HG03159 (cell line): Measurements from ENCODE around the gene METTL27.
"Not testable (repeated sequence)": the region's sequence is repeated elsewhere in the genome, so short reads cannot be mapped to it uniquely, and the experiment has no call there.

Source experiments
- ATAC-seq: cut with Tn5 transposase; IDR thresholded peaks from one replicate; pipeline ENCODE4 v1.9.1; 2021; ENCODE audit warnings: mild to moderate bottlenecking, moderate library complexity; ENCODE audit not compliant: unreplicated experiment

Gene METTL27

DNA sequence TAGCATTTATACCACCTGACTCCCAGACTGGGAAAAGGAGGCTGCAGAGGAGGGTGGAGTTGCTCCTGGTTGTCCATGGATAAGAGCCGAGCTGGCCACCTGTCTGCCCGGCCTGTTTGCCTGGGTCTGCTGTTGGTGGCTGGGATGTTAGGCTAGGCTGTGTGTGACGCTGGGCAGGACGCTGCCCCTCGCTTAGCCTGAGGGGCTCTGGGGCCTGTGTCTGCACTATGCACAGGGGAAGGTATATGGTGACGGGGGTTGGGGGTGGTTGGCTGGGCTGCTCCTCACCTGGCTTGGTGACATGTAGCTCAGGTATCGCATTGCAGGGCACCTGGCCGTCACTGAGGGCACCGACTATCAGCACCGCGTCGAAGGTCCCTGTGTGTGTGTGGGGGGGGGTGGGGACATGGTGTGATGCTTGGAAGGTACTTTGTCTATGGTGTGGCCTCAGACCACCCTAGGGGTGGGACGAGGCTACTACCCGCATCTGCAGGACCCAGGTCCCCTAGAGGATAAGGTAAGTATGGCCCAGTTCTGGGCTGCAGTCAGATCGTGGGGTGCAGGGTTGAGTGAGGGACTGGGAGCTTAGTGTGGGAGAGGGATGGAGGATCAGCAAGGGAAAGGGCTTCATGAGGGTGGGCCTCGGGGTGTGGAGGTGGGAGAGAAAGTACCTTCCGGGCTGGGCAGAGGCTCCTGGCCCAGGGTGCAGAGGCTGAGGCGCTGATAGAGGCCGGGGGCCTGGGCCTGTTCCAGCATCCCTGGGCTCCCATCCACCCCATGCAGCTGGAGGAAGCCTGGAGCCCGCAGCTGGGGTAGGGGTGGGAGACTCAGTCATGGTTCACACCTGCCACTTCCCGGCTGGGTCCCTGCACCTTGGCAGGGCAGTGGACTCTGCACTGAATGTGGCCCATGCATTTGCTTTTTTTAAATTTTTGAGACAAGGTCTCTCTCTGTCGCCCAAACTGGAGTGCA is 2.3 kb downstream of the METTL27 start:
- ATAC-seq: no peak

DNA sequence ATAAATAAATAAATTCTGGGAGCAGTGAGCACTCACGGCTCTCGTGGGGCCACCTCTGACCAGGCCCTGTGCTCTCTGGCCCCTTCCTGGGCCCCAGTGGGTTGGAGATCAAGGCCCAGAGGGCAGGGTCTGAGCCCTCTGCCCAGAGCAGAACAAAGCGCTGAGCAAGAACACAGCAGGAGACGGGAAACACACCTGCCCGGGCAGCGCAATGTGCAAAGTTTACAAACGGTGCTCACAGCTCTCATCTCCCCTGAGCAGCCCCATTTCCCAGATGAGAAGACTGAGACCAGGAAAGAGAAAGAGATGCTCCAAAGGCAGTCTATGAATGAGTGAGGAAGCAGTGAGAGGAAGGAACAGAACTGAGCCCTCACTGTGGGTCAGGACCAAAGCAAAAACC is 3.0 kb downstream of the METTL27 start:
- ATAC-seq: no peak

DNA sequence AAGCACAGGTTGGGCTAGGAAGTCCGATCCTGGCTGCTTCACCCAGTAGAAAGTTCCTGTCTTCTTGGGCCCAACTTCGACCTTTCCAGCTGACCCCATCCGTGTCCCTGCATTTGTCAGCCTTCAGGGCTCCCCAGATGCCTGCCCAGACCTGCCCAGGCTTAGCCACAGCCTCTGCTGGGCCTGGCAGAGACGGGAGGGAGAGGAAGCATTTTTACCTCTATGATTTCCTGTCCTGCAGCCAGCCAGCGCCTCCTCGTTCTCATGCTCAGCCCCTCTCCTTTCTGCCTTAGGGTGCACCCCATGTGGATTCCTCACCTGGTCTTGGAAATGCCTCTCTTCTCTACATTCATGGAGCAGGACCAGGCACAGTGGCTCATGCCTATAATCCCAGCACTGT is 3.7 kb downstream of the METTL27 start:
- no peak for ATAC-seq

DNA sequence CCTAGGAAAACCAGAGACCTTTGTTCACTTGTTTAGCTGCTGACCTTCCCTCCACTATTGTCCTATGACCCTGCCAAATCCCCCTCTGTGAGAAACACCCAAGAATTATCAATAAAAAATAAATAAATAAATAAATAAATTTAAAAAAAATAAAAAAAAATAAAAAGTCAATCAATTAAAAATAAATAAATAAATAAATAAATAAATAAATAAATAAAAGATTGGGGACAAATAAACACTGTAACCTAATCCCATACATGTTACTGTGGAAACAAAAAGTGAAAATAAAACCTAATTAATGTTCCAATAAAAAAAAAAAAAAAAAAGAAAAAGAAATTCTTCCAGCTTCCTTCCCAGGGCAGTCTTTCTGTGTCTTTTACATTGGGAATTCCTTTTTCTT is 5.1 kb downstream of the METTL27 start:
- not testable (repeated sequence) for ATAC-seq

DNA sequence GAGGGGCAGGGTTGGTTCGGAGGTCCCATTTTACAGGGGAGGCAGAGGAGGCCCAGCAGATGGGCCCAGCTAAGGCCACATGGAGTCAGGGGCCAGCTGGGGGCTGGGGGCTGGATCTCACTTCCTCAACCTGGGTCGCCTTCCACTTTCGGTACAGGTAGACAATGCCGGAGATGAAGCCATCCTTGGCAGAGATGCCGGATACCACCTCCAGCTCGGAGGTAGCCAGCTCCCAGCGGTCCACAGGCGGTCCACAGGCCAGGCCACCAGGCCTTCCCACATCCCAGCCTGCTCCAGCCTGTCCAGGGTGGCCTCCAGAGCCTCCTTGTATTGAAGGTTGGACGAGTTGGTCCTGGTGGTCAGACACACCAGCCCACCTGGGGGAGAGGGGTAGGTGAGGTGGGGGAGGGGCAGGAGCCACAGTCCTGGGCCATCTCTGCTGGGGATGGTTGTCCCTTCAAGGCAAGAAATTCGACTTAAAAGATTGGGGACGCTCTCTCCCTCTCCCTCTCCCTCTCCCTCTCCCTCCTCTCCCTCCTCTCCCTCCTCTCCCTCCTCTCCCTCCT is 7.6 kb downstream of the METTL27 start:
- no peak for ATAC-seq

DNA sequence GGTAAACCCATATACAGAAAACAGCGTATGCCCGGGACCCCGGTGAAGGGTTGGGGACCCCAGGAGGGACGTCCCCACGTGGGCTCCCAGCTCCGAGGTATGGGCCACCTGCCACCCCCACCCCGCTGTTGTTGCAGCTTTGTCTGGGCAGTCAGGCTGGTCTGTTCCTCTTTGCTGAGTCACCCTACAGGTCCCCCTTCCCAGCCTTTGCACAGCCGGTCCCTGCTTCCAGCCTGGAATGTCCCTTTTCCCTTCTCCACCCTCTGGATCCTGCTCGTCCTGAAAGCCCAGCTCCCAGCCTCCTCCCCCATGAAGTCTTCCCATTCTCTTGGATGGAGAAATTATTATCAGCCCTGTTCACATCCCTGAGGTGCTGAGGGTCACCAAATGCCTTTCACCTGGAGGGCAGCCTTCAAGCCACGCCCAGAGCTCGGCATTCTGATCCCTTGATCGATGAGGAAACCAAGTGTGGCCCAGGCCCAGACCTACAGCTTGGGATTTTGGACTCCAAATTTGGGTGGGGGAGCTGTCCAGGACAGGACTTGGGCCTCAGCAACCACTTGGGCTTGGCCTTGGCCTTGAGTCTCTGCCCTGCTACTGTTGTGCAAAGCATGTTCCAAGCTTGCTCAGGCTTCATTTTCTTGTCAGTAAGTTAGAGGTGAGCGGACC is 8.9 kb downstream of the METTL27 start:
- no peak for ATAC-seq

DNA sequence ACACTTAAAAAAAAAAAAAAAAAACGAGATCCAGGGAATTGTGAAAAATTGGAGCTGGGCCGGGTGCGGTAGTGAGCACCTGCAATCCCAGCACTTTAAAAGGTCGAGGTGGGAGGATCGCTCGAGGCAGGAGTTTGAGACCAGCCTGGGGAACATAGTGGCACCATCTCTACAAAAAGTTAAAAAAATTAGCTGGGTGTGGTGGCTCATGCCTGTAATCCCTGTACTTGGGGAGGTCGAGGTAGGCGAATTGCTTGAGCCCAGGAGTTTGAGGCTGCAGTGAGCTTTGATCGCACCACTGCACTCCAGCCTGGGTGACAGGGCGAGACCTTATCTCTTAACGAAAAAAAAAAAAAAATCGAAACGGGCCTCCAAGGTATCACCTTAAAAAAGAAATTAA is 9.5 kb downstream of the METTL27 start:
- ATAC-seq: no peak

DNA sequence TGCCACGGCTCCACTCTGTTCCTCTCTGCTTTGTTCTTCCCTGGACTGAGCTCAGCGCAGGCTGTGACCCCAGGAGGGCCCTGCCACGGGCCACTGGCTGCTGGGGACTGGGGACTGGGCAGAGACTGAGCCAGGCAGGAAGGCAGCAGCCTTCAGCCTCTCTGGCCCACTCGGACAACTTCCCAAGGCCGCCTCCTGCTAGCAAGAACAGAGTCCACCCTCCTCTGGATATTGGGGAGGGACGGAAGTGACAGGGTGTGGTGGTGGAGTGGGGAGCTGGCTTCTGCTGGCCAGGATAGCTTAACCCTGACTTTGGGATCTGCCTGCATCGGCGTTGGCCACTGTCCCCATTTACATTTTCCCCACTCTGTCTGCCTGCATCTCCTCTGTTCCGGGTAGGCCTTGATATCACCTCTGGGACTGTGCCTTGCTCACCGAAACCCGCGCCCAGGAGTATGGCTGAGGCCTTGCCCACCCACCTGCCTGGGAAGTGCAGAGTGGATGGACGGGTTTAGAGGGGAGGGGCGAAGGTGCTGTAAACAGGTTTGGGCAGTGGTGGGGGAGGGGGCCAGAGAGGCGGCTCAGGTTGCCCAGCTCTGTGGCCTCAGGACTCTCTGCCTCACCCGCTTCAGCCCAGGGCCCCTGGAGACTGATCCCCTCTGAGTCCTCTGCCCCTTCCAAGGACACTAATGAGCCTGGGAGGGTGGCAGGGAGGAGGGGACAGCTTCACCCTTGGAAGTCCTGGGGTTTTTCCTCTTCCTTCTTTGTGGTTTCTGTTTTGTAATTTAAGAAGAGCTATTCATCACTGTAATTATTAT is 10.3 kb downstream of the METTL27 start:
- ATAC-seq: no peak

DNA sequence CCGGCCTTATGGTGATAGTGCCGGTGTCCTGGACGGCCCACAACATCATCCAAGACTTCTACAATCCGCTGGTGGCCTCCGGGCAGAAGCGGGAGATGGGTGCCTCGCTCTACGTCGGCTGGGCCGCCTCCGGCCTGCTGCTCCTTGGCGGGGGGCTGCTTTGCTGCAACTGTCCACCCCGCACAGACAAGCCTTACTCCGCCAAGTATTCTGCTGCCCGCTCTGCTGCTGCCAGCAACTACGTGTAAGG is 10.8 kb downstream of the METTL27 start:
- no peak for ATAC-seq

DNA sequence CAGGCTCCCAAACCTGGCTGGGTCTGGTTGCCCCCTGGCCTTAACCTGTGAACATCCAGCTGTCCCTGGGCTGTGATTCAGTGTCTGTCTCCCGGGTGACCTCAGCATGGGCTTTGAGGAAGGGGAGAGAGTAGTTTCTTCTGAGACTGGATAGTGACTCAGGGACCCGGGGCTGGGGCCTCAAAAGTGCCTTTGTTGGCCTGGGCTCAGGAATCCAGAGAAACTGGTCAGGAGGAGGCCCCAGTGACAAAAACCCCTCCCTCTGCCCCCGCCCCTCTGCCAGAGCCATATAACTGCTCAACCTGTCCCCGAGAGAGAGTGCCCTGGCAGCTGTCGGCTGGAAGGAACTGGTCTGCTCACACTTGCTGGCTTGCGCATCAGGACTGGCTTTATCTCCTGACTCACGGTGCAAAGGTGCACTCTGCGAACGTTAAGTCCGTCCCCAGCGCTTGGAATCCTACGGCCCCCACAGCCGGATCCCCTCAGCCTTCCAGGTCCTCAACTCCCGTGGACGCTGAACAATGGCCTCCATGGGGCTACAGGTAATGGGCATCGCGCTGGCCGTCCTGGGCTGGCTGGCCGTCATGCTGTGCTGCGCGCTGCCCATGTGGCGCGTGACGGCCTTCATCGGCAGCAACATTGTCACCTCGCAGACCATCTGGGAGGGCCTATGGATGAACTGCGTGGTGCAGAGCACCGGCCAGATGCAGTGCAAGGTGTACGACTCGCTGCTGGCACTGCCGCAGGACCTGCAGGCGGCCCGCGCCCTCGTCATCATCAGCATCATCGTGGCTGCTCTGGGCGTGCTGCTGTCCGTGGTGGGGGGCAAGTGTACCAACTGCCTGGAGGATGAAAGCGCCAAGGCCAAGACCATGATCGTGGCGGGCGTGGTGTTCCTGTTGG is 11.4 kb downstream of the METTL27 start, which contains the start of gene CLDN4:
Gene CLDN4, plus strand, starts transcription at position 316 of the 903 bp plus-strand sequence. Its CDS starts 206 bp downstream, at position 522.
- no peak for ATAC-seq

DNA sequence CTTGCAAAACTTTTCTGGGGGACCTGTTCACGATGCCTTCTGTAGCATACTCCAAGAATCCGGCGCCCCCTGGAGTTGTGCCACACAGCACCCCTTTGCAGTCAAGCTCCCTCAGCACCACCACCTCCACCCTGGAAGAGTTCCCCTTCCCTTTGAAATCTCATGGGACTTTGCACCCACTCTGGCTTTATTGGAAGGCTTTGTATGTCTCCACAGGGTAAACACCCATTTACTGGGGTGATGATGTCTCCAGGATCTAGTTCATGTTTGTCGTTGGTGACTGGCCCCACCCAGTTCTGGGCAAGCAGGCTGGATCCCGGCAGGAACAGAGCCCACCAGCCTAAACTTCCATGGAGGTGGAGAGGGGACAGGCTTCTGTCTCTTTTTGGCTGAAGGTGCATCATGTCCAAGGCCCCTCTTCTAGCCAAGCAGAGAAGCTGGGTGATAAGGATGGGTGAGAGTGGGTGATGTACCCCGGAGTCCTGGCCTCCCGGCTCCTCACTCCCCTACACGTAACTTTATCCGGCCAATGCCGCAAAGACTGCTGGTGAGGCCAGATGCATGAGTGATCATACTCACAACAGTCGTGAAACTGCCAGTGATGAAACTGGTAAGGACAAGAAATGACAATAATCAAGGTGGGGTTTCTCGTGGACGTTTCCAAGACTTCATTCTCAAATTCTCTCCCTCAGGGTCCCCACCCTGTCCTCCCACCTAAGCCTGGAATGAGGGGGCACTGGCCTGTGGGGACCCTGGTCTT is 12.2 kb downstream of the METTL27 start:
- ATAC-seq: no peak

DNA sequence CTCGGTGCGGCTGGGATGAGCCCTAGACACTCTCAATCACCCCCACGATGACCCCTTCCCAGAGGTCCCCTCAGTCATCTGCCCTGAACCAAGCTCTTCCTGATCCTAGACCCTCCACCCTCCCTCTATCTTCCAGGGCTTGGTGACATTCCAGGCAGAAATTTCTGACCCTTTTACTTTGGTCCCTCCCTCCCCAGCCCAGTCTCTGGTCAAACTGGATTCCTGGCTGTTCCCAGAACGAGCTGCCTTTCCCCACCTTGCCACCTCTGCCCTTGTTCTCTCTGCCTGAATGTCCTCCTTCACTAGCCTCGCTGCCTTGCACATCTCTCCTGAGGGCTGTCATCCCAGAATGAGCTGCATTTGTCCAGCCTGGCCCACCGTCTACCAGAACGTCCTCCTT is 12.8 kb downstream of the METTL27 start:
- no peak for ATAC-seq

DNA sequence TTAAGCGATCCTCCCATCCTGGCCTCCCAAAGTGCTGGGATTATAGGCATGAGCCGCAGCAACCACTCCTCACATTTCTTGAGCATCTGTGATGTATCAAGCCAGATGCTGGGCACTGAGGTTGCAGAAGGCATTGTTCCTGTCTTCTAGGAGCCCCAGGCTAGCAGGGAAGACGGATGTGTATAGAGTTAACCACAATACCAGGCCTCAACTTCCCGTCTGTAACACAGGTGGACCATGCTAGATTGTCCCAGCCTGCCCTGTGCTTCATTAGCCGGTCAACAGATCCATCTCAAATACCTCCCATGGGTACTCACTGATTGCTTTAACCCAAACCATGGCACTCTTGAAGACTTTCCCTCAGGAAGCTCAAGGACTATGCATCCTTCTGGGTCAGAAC is 13.3 kb downstream of the METTL27 start:
- no peak for ATAC-seq

DNA sequence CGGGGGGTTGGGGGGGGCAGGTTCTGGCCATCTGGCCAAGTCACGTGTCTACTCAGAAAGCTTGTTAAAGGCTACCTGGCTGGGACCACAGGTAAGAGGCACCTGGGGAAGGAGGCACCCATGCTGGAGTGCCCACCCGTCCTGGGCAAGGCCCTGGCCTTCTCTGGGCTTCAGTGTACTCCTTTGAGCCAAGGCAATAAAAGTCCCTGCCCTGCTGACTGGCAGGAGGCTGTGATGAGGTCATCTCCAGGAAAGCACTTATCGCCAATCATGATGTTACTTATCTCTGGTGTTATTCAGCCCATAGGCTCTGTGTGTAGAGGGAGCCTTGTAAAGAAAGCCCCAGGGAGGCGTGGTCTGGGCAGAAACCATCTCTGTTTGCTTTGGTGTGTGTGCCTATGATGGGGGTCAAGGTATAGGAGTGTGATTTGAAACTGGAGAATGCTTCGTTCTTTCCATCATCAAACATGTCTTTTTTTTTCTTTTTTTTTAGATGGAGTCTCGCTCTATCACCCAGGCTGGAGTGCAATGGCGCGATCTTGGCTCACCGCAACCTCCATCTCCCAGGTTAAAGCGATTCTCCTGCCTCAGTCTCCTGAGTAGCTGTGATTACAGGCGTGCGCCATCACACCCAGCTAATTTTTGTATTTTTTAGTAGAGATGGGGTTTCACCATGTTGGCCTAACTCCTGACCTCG is 14.1 kb downstream of the METTL27 start:
- no peak for ATAC-seq

DNA sequence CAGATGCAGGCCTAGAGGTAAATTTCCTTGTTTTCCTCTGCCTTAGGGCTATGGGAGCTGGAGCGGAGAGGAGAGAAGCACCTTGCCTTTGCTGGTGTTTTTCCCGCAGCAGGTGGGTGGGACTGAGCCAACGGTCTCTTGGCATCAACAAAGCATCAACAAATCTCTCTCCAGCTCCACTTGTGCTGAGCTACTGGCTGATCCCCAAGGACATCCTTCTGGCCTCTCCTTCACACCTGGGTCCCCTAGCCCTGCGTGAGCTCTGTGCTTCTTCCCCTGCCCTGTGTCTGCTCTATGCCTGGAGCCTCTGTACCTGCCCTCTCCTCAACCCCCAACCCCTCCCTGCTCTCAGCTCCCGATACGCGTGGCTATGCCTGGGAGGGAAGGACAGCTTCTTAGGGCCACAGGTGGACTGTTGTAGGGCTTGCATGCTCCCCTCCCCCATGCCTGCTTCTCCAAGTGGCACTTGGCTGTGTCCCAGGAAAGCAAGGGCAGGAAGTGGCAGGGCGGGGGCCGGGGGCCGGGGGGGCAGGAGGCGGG is 14.7 kb downstream of the METTL27 start:
- no peak for ATAC-seq

DNA sequence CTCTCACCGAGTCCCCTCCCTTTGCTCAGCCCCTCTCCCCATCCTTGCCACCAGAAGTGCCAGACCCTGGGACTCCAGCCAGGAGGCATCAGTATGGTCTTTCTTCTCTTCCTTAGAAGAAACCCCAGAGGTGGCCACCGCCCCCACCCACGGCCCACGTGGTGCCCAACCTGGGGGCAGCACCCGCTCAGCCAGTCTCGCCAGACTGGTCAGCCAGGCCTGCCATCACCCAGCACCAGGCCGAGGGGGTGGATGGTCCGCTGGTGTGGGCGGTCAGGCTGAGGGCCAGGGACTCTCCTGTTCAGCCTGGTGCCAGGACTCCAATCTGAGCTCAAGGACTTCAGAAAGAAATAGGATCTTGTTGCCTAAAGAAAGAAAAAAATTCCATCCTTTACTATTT is 17.3 kb downstream of the METTL27 start:
- no peak for ATAC-seq

DNA sequence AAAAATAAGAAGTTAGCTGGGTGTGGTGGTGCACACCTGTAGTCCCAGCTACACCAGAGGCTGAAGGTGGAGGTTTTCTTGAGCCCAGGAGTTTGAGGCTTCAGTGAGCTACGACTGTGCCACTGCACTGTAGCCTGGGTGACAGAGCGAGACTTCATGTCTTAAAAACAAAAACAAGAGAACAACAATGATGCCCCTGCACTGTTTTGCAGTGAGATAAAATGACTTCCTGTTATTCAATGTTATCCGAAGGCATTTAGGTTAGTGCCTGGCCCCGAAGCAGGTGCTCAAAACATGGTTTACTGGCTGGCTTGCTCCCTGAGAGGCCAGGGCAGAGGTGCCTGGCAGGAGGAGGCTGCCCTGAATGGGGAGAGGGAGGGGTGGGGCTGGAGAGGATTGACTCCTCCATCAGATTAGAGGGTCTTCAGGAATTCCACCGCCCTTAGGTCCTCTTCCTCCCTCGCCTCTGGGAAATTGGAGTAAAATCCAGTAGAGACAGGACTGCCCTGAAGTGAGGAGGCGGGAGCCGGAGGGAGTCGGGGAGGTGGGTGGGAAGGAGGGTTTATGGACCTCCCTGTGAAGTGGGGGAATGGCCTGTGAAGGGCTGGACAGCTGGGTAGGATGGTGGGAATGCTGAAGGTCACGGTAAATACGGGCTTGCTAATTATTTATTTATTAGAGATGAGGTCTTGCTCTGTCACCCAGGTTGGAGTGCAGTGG is 18.3 kb downstream of the METTL27 start:
- no peak for ATAC-seq

DNA sequence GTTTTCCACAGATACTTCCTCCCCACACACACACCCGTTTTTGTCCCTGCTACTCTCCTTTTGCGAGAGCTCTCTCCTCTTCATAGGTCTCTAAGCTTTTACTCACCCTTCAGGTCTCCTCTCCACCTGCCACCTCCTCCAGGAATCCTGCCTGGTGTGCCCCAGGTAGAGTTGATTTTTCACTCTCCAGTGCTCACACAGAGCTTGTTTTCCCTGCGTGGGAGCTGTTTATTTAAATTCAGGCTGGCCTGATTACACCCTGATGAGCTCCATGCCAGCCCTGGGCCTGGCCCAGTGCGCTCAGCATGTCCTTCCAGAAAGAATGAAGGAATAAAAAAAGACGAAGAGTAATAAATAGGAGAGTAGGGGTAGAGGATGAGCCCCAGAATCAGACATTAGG is 19.1 kb downstream of the METTL27 start:
- ATAC-seq: no peak
